ENCODE measurements around the gene ARHGAP10. TPM values are rescaled to one million over a fixed set of nuclear protein-coding genes. Genes with fewer than 3 reads are reported as not detected.
A peak's percentile ranks its signal among the peaks of the same experiment; 100 is the strongest.
"Not testable (repeated sequence)": the region's sequence is repeated elsewhere in the genome, so short reads cannot be mapped to it uniquely, and the experiment has no call there.

ARHGAP10 gene
- total RNA-seq, 1 experiment from 2014 or later: 7.7 TPM

GRCh38 chr4:147901388-147901787, 169.5 kb downstream of the ARHGAP10 start:
- DNase-seq (ENCODE audit: low read depth): no peak

GRCh38 chr4:147901916-147902315, 170.0 kb downstream of the ARHGAP10 start:
- no peak for DNase-seq (ENCODE audit: low read depth)

GRCh38 chr4:147909225-147909624, 177.3 kb downstream of the ARHGAP10 start:
- no peak for DNase-seq (ENCODE audit: low read depth)

GRCh38 chr4:147910315-147910714, 178.4 kb downstream of the ARHGAP10 start:
- DNase-seq (ENCODE audit: low read depth): no peak

GRCh38 chr4:147912106-147912505, 180.2 kb downstream of the ARHGAP10 start:
- DNase-seq (ENCODE audit: low read depth): not testable (repeated sequence)

- no peak for DNase-seq (ENCODE audit: low read depth)
These were observed 181.2 kb downstream of the ARHGAP10 start for GRCh38 chr4:147913137-147913536.

GRCh38 chr4:147916351-147916750, 184.5 kb downstream of the ARHGAP10 start:
- DNase-seq (ENCODE audit: low read depth): peak; percentile 2

GRCh38 chr4:147923381-147923780, 191.5 kb downstream of the ARHGAP10 start:
- DNase-seq (ENCODE audit: low read depth): no peak

GRCh38 chr4:147923854-147924253, 192.0 kb downstream of the ARHGAP10 start:
- DNase-seq (ENCODE audit: low read depth): no peak

GRCh38 chr4:147924604-147925412, 192.9 kb downstream of the ARHGAP10 start:
- peak; percentile 3 for DNase-seq (ENCODE audit: low read depth)

- peak; percentile 51 for DNase-seq (ENCODE audit: low read depth)
These were observed 195.7 kb downstream of the ARHGAP10 start for GRCh38 chr4:147927377-147928137.

- DNase-seq (ENCODE audit: low read depth): no peak
These were observed 196.5 kb downstream of the ARHGAP10 start for GRCh38 chr4:147928400-147928799.

GRCh38 chr4:147929746-147930145, 197.9 kb downstream of the ARHGAP10 start:
- no peak for DNase-seq (ENCODE audit: low read depth)

GRCh38 chr4:147933316-147933715, 201.4 kb downstream of the ARHGAP10 start:
- no peak for DNase-seq (ENCODE audit: low read depth)

- DNase-seq (ENCODE audit: low read depth): no peak
These were observed 201.9 kb downstream of the ARHGAP10 start for GRCh38 chr4:147933779-147934178.

- no peak for DNase-seq (ENCODE audit: low read depth)
These were observed 206.6 kb downstream of the ARHGAP10 start for GRCh38 chr4:147938496-147938895.

GRCh38 chr4:147940171-147940570, 208.3 kb downstream of the ARHGAP10 start:
- DNase-seq (ENCODE audit: low read depth): no peak

GRCh38 chr4:147941373-147941772, 209.5 kb downstream of the ARHGAP10 start:
- DNase-seq (ENCODE audit: low read depth): no peak

GRCh38 chr4:147942729-147943128, 210.8 kb downstream of the ARHGAP10 start:
- DNase-seq (ENCODE audit: low read depth): no peak

GRCh38 chr4:147943159-147943638, 211.3 kb downstream of the ARHGAP10 start:
- no peak for DNase-seq (ENCODE audit: low read depth)

- no peak for DNase-seq (ENCODE audit: low read depth)
These were observed 212.4 kb downstream of the ARHGAP10 start for GRCh38 chr4:147944249-147944648.

GRCh38 chr4:147944670-147945260, 212.9 kb downstream of the ARHGAP10 start:
- no peak for DNase-seq (ENCODE audit: low read depth)
